GM18517 (cell line): ENCODE measurements around the gene KSR2.
"Not testable (repeated sequence)": the region's sequence is repeated elsewhere in the genome, so short reads cannot be mapped to it uniquely, and the experiment has no call there.

ENCODE experiments used
- ATAC-seq: cut with Tn5 transposase; IDR thresholded peaks from one replicate; pipeline ENCODE4 v1.9.1; 2021; ENCODE audit warnings: mild to moderate bottlenecking, moderate library complexity; ENCODE audit not compliant: unreplicated experiment

The KSR2 gene

GRCh38 chr12:117649796-117650195, 319.0 kb downstream of the KSR2 start:
- no peak for ATAC-seq

DNA sequence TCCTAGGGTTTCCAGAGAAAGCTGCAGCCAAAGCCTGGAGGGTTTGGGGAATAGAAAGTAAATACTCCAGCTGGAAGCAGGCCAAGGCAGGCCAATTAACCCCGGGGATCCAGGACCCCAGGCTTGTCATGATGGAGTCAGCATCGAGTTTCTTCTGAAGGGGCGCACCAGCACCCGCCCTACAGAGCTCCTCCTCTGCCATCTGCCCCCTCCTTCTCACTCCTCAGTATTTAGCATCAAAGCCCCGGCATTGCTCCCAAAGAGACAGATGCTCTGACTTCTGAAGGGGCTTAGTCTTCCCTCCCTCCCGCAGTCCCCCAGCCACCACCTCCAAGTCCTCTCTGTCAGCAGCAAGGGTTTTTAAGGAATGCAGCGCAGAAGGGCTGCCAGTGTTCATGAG, 322.3 kb downstream of the KSR2 start:
- ATAC-seq, result no peak

DNA sequence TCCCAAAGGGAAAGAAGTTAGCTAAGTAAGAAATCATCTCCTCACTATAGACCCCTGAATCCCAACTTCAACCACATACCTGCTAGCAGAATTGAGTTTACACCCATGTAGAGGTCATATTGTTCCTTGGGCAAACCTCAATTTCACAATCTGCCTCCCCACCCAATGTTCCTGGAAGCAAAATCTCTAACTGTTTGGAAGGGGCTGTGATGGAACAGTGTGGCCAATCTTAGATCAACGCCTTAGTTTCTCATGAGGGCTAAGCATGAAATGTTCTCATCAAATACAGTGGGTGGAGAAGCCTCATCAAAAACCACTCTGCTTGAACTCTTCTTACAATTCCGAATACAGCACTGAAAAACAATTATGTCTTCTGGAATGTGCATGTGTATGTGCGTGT, 323.3 kb downstream of the KSR2 start:
- ATAC-seq, result no peak

GRCh38 chr12:117643971-117644370, 324.8 kb downstream of the KSR2 start:
- no peak for ATAC-seq

DNA sequence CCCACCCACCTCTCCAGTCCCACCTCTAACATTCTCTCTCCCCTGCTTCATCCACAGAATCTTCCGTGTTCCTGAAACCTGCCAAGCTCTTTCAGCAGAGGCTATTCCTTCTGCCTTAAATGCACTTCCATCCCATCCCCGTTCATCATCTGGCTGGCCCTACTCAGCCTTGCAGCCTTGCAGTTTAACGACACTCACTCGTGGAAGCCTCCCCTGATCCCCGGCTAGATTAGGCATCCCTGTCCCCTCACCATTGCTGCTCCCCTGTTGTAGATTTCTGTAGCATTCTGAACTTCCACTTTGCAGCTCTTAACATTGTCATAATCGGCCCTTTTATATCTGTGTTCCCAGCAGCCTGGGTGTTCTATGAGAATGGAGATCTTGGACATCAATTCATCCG, 326.9 kb downstream of the KSR2 start:
- no peak for ATAC-seq

DNA sequence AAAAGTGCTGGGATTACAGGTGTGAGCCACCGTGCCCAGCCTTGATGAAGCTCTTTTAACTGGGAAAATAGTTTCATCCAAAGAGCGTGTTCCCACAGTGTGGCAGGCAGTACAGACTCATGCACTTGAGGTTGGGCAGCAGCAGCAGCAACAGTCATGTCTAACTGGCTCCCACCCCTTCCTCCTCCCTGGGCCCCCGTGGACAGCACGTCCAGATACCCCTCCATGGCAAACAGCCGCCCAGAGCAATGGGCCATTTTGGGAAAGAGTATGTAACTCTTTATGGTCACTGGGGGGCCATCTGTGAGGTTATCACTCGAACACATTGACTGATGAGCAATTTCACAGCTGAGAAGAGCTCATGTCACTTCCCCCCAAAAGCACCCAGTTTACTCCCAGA, 328.3 kb downstream of the KSR2 start:
- no peak for ATAC-seq

- no peak for ATAC-seq
Measured at GRCh38 chr12:117629454-117629853, 339.3 kb downstream of the KSR2 start.

- ATAC-seq, result not testable (repeated sequence)
Measured at GRCh38 chr12:117628711-117629110, 340.1 kb downstream of the KSR2 start.

GRCh38 chr12:117622741-117623140, 346.0 kb downstream of the KSR2 start:
- no peak for ATAC-seq

- ATAC-seq, result no peak
Measured at GRCh38 chr12:117622087-117622486, 346.7 kb downstream of the KSR2 start.

DNA sequence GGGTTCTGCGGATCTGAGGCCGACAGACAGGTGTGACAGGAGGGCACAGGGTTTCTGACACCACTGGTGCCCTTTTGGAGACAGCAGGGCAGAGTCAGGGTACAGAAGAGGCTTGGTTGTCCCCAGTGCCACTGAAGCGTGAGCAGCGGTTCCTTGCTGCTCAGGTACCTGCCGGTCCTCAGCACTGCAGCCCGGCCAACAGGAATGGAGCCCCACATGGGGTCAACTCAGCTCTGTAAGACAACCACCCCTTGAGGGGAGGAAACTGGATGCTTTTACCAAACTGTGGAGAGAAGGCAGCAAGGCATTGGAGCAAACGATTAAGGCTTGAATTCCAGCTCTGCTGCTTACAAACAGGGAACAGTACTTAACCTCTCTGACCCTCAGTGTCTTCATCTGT, 361.0 kb downstream of the KSR2 start:
- no peak for ATAC-seq

- no peak for ATAC-seq
Measured at GRCh38 chr12:117606945-117607344, 361.8 kb downstream of the KSR2 start.

DNA sequence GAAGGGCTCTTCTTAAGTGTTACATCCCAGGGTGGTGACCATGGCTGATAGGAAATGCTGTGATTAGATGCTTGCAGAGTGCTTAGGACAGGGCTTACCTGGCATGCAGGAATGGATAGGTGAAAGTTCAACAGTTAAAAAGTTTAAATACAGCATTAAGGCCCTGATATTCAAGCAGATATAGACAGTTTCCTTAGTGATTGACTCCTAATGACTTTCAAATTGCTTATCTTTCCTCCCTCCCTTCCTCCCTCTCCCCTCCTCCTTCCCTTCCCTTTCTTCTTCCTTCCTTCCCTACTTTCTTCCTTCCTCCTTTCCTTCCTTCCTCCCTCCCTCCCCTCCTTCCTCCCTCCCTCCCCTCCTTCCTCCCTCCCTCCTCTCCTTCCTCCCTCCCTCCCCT, 362.8 kb downstream of the KSR2 start:
- ATAC-seq, result no peak

DNA sequence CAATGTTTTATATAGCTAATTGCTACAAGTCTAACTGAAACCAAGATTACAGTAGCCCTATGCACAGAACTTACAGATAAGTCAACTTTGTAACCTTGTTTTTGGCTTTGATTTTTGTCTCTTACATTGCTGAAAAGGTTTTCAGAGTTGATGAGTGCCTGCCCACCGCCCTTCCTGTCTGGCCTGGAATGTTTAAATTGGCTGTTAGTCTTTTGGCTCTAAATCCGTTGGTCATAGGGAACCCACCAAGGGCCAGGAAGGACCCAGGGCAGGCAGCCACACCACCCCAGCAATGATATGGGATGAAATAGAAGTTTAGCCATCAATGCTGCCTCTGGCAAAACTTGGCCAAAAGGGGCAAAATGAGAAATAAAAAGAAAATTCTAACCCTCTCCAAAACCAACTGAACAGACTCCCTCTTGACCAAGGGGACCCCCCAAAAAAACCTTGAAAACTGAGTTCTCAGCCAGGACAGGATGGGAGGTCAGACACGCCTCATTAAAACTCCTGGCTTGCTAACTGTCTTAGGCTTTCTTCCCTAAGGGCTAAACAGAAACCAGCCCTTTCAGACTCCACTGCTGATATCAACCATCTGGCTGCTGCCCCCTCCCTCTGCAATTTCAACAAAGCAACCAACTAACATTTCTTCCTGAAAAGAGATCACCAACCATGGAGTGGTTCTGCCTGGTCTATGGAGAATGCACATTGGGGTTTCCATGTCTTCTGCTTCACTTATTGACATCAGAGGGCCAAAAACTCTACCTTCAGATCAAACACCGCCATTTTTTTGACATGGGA, 365.3 kb downstream of the KSR2 start:
- no peak for ATAC-seq

DNA sequence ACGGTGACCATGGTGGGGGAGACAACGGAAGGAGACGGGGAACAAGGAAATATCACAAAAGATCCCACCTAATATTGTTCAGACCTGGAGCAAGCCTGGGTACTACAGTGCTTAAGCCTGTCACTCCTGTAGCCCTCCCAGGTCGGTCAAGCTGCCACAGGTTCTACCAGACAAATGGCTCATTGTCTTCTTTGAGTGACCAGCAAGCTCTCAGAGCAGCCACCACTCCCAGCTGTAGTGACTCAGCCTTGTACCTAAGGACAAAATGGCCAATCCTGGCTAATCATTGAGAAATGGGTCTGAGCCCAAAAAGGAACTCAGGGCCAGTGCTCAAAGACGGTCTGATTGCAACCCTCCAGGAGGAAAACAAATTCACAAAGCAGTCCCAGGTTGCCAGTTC, 368.9 kb downstream of the KSR2 start:
- no peak for ATAC-seq

DNA sequence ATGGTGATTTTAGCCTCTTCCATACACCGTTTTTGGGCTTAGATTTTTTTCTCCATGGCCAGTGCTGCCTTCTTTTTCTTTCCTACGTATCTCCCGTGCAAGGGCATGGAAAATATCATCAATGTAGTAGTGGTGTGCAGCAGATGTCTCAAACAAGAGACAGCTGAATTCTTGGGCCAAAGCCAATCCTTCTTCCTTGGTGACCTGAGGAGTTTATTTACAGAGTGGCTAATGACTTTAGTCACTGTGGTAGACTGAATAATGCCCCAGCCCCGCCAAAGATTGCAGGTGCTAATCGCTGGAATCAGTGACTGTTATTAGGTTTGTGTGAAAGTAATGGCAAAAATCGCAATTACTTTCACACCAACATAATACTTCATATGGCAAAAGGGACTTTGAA, 371.8 kb downstream of the KSR2 start:
- no peak for ATAC-seq

DNA sequence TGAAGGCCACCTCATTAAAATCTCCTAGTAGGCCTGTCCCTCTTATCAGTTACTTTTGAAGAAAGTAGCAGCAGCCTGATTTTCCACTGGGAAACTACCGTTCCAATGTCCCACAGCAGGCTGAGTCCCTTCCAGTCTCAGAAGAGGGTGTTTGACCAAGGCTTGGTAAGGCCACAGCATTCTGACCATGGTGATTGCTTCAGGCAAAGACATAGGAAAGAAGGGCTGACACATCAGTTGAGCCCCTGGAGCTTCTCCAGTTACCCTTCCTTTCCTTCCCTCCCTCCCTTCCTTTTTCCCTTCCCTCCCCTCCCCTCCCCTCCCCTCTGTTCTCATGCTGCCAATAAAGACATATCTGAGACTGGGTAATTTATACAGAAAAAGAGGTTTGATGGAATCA, 373.0 kb downstream of the KSR2 start:
- ATAC-seq, result no peak

DNA sequence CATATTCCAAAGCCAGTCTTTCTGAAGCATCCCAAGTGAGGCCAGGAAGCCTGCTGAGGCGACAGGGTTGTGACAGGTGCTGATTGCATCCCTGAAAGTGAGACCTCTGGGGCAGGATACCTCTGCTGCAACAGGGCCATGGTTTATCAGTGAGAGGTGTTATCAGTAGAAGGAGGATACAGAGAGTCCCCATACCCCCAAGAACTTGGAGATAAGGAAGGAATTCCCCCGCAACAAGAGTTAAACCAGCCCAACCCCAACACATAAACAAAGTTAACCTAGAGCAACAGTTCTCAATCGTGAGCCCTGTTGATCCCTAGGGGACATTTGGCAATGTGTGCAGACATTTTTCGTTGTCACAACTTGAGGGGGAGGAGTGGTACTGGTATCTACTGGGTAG, 374.3 kb downstream of the KSR2 start:
- no peak for ATAC-seq

DNA sequence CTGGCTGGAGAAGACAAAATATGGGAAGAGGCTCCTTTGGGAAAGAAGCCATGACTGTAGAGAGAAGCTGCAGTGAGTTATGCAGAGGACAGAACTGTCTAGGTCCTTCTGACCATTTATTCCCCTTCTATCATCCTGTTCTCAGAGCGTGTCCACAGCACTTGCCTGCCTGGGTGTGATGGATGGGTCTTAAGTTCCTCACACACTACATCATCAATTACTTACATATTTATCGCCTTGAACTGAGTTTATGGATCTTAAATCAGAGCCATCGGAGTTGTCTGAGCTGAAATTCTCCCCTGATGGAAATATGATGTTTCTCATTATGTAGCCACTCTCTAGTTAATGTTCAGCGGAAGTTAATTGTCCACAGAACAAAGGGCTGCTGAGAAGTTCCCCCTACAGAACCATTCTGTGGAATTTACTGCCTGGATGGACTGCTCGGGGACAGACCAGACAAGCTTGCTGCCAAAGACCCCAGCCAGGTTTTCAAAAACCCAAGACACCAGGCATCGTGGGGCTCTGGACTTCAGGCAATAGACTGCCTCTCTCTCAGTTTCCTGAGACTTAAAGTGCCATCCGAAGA, 374.9 kb downstream of the KSR2 start:
- no peak for ATAC-seq

DNA sequence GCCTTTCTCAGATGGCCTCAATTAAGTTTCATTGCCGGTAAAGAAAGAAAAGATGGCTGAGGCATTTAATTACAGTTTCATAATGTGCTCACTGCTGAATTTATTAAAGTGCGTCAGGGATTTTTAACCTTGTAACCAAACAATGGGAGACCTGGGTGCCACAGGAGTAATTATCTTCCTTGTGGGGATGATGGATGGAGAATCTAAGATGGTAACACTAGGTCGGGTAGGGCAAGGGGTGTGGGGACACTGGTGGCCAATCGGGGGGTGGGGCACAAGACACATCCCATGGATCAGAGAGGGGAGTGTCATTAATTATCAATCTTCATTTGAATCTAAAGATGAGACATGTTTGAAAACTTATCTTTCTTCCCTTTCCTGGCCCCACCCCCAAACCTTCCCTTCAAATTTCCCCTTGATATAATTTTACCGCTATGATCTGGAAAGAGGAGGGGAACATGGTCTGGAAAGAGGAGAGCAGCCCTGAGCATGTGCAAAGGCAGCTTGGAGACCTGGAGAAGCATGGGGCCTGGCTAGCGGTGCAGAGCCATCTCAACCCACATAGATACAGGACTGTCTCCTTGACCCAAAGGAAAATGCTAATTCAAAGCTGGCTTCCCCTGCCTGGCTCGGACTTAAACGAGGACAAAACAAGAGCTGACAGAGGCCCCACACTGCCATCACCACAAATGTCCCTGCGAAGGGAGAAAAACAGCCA, 376.0 kb downstream of the KSR2 start:
- ATAC-seq, result no peak

- ATAC-seq, result no peak
Measured at GRCh38 chr12:117590999-117591398, 377.8 kb downstream of the KSR2 start.

DNA sequence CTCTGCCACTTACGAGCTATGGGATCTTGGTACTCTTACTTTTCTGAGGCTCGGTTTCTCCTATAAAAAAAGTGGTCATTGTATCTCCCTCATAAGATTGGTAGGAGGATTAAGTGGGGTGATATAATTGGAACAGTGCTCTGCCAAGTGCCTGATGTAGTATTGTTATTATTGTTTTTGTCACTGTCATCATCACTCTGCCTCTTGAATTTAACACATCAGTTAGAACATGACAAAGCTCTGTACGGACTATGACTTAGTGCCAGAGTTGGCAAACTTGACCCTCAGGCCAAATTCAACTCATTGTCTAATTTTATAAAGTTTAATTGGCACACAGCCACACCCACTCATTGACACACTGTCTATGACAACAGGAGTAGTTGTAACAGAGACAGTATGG, 378.4 kb downstream of the KSR2 start:
- no peak for ATAC-seq
